Sigmoid colon (tissue), 4 donors: ENCODE data around the gene TTYH1.

ENCODE experiments used
- EP300 ChIP-seq, 4 donors: sonication (generic); formaldehyde crosslinking; IDR thresholded peaks; one replicate each; pipeline ENCODE4 v1.6.1; 2017; ENCODE audit warnings: antibody characterized with exemption in 4 of 4
- POLR2AphosphoS5 ChIP-seq, 4 donors: sonication (generic); formaldehyde crosslinking; IDR thresholded peaks; one replicate each; pipeline ENCODE4 v1.6.1; 2017; ENCODE audit warnings: antibody characterized with exemption in 4 of 4
- TF ChIP-seq, protein P1 (sequence below), 4 experiments: fragments of 450-650 bp in 3 of 4; fragments of 200-600 bp in 1 of 4; IDR thresholded peaks; one replicate each; pipeline ENCODE4 v1.5.1; 2016 to 2019; ENCODE audit warnings: antibody characterized with exemption in 4 of 4, mild to moderate bottlenecking in 3 of 4, moderate library complexity in 2 of 4

DNA sequence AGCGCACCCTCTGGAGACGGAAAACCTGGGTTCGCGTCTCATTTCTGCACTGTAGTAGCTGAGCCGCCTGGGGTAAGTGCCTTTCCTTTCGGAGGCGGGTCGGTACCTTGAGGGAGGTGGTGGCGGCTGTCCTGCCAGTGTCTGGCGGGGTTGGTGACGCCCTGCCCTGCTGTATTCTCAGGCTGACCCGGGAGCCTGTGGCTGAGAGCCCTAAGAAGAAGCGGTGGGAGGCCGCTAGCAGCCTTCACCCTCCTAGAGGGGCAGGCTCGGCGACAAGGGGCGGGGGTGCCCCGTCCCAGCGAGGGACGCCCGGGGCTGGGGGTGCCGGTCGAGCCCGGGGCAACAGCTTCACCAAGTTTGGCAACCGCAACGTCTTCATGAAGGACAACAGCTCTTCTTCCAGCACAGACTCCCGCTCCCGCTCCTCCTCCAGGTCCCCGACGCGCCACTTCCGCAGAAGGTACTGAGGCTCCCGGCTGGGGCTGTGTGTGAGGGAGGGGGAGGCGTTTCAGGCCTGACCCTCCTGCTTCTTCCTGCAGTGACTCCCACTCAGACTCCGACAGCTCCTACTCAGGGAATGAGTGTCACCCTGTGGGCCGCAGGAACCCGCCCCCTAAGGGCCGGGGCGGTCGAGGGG, 40.6 kb downstream of the TTYH1 start:
- TF ChIP-seq, protein P1, sequence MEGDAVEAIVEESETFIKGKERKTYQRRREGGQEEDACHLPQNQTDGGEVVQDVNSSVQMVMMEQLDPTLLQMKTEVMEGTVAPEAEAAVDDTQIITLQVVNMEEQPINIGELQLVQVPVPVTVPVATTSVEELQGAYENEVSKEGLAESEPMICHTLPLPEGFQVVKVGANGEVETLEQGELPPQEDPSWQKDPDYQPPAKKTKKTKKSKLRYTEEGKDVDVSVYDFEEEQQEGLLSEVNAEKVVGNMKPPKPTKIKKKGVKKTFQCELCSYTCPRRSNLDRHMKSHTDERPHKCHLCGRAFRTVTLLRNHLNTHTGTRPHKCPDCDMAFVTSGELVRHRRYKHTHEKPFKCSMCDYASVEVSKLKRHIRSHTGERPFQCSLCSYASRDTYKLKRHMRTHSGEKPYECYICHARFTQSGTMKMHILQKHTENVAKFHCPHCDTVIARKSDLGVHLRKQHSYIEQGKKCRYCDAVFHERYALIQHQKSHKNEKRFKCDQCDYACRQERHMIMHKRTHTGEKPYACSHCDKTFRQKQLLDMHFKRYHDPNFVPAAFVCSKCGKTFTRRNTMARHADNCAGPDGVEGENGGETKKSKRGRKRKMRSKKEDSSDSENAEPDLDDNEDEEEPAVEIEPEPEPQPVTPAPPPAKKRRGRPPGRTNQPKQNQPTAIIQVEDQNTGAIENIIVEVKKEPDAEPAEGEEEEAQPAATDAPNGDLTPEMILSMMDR (IDR thresholded peaks at IDR 0.05) = no peak
- TF ChIP-seq EP300 (IDR thresholded peaks at IDR 0.05) (no peak), POLR2AphosphoS5 (IDR thresholded peaks at IDR 0.05) (no peak)
